Neural progenitor cell (in vitro differentiated cells): ENCODE measurements around the gene NDUFA11. TPM values are rescaled to one million over a fixed set of nuclear protein-coding genes. Genes with fewer than 3 reads are reported as not detected.

Experiments used
- DNase-seq: peaks from one replicate; pipeline ENCODE4 v3.0.0-alpha.2; 2016; ENCODE audit warnings: low spot score
- H2AFZ ChIP-seq: fragments of 200-600 bp; sonication (generic); replicated peaks from 2 replicates; pipeline ENCODE4 v1.6.1; 2016; ENCODE audit warnings: antibody characterized with exemption
- H3F3A ChIP-seq: fragments of 200-600 bp; sonication (generic); 2 replicates; pipeline ENCODE4 v1.6.1; 2016; ENCODE audit warnings: antibody characterized with exemption, low read depth
- H3K27ac ChIP-seq: fragments of 200-600 bp; sonication (generic); 2 replicates; pipeline ENCODE4 v1.5.1; 2016; ENCODE audit warnings: mild to moderate bottlenecking
- H3K27me3 ChIP-seq: fragments of 200-600 bp; sonication (generic); 2 replicates; pipeline ENCODE4 v1.6.1; 2016; ENCODE audit warnings: mild to moderate bottlenecking, moderate library complexity
- H3K36me3 ChIP-seq: fragments of 200-600 bp; sonication (generic); 2 replicates; pipeline ENCODE4 v1.5.1; 2016
- H3K4me1 ChIP-seq: fragments of 200-600 bp; sonication (generic); 2 replicates; pipeline ENCODE4 v1.6.1; 2016; ENCODE audit warnings: mixed run types
- H3K4me2 ChIP-seq: fragments of 200-600 bp; sonication (generic); 2 replicates; pipeline ENCODE4 v1.6.1; 2016
- H3K4me3 ChIP-seq: fragments of 200-600 bp; sonication (generic); 2 replicates; pipeline ENCODE4 v1.5.1; 2016
- H3K79me2 ChIP-seq: fragments of 200-600 bp; sonication (generic); 2 replicates; pipeline ENCODE4 v1.6.1; 2016; ENCODE audit warnings: low read depth
- H3K9ac ChIP-seq: fragments of 200-600 bp; sonication (generic); 2 replicates; pipeline ENCODE4 v1.6.1; 2016
- H3K9me3 ChIP-seq: fragments of 200-600 bp; sonication (generic); 2 replicates; pipeline ENCODE4 v1.5.1; 2016; ENCODE audit warnings: low read depth
- H4K20me1 ChIP-seq: fragments of 200-600 bp; sonication (generic); 2 replicates; pipeline ENCODE4 v1.6.1; 2016; ENCODE audit warnings: low read depth
- H3K27ac Mint-ChIP-seq: 3 replicates; pipeline ENCODE4 v1.8.0; 2021; ENCODE audit warnings: mixed read lengths
- H3K27me3 Mint-ChIP-seq: 2 replicates; pipeline ENCODE4 v1.8.0; 2022; ENCODE audit warnings: low read depth, mild to moderate bottlenecking, inconsistent platforms, moderate library complexity, mixed read lengths; ENCODE audit not compliant: insufficient read depth
- H3K36me3 Mint-ChIP-seq: 3 replicates; pipeline ENCODE4 v1.8.0; 2021; ENCODE audit warnings: mixed read lengths
- H3K4me1 Mint-ChIP-seq: 3 replicates; pipeline ENCODE4 v1.8.0; 2021; ENCODE audit warnings: mixed read lengths
- H3K4me3 Mint-ChIP-seq: 3 replicates; pipeline ENCODE4 v1.8.0; 2021; ENCODE audit warnings: mild to moderate bottlenecking, moderate library complexity, mixed read lengths
- H3K9me3 Mint-ChIP-seq: 3 replicates; pipeline ENCODE4 v1.8.0; 2020; ENCODE audit warnings: mixed read lengths
- EZH2 ChIP-seq: fragments of 200-600 bp; sonication (generic); IDR thresholded peaks from 2 replicates; pipeline ENCODE4 v1.6.1; 2017; ENCODE audit warnings: antibody characterized with exemption, mild to moderate bottlenecking, moderate library complexity
- EZH2phosphoT487 ChIP-seq: fragments of 200-600 bp; sonication (generic); IDR thresholded peaks from 2 replicates; pipeline ENCODE4 v1.6.1; 2017; ENCODE audit warnings: antibody characterized with exemption
- total RNA-seq: library from RNA; depleted of rRNA; stranded (reverse); fragments of >200 nt; gene quantifications from 2 replicates; pipeline ENCODE4 v1.2.3, GENCODE V29; 2015; ENCODE audit warnings: low replicate concordance
- TF ChIP-seq, protein P1 (sequence below): fragments of 200-600 bp; sonication (generic); IDR thresholded peaks from 2 replicates; pipeline ENCODE4 v1.5.1; 2017; ENCODE audit warnings: antibody characterized with exemption, mild to moderate bottlenecking

NDUFA11 gene
- total RNA-seq, 1 donor from 2014 or later = 102 TPM

DNA sequence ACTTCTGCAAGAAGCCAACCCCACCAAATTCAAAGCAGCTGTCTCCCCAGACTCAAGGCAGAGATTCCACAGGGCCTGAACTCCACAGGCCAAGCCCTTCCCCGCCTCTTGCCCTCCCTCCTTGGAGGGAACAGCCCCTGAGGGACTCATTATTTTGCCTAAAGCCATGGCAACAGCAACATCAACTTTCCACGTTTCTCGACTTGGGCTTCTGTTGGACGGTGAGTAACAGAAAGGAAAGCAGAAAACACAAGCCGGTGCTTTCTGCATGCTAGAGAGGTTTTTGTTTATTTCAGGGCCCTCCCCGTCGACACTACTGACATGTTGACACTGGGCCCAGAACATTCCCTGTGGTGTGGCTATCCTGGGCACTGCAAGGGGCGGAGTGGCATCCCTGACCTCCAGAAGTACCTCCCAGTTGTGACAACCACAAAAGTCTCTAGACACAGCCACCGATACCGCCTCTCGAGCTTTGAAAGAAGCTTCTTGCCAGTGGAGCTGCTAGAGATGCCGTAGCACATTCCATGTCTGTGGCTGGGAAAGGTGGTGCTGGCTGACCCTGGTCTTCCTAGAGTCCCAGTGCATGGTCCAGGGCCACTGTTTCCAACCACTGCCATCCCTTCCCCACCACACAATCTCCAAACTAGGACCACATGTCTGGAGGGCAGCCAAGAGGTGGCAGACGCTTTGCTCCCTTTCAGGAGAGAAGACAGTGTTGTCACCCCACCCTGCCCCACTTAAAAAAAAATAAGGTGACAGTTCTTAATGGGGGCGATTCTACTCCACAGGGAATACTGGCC, 23.3 kb upstream of the NDUFA11 start:
- H3K27ac ChIP-seq = no peak overlapping the region
- H2AFZ ChIP-seq = no peak overlapping the region
- Mint-ChIP-seq H3K9me3 (no peaks in the 10 kb centered on the region), H3K4me3 (no peak overlapping the region), H3K27me3 (peaks cover 7% of the 10 kb centered on the region), H3K36me3 (peaks cover 28% of the 10 kb centered on the region), H3K27ac (no peak overlapping the region), H3K4me1 (peaks cover 13% of the 10 kb centered on the region)
- no peaks in the 10 kb centered on the region for H3F3A ChIP-seq
- no peak overlapping the region for H3K9ac ChIP-seq
- TF ChIP-seq, protein P1, sequence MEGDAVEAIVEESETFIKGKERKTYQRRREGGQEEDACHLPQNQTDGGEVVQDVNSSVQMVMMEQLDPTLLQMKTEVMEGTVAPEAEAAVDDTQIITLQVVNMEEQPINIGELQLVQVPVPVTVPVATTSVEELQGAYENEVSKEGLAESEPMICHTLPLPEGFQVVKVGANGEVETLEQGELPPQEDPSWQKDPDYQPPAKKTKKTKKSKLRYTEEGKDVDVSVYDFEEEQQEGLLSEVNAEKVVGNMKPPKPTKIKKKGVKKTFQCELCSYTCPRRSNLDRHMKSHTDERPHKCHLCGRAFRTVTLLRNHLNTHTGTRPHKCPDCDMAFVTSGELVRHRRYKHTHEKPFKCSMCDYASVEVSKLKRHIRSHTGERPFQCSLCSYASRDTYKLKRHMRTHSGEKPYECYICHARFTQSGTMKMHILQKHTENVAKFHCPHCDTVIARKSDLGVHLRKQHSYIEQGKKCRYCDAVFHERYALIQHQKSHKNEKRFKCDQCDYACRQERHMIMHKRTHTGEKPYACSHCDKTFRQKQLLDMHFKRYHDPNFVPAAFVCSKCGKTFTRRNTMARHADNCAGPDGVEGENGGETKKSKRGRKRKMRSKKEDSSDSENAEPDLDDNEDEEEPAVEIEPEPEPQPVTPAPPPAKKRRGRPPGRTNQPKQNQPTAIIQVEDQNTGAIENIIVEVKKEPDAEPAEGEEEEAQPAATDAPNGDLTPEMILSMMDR = no peak
- no peak for TF ChIP-seq EZH2phosphoT487
- no peak for TF ChIP-seq EZH2
- H3K4me1 ChIP-seq = no peaks in the 10 kb centered on the region
- H3K79me2 ChIP-seq = no peaks in the 10 kb centered on the region
- H3K4me3 ChIP-seq = no peak overlapping the region
- no peaks in the 10 kb centered on the region for H3K36me3 ChIP-seq
- no peak overlapping the region for H3K4me2 ChIP-seq
- no peaks in the 10 kb centered on the region for H3K9me3 ChIP-seq
- H4K20me1 ChIP-seq = peaks cover 20% of the 10 kb centered on the region
- no peak for DNase-seq
- no peaks in the 10 kb centered on the region for H3K27me3 ChIP-seq

DNA sequence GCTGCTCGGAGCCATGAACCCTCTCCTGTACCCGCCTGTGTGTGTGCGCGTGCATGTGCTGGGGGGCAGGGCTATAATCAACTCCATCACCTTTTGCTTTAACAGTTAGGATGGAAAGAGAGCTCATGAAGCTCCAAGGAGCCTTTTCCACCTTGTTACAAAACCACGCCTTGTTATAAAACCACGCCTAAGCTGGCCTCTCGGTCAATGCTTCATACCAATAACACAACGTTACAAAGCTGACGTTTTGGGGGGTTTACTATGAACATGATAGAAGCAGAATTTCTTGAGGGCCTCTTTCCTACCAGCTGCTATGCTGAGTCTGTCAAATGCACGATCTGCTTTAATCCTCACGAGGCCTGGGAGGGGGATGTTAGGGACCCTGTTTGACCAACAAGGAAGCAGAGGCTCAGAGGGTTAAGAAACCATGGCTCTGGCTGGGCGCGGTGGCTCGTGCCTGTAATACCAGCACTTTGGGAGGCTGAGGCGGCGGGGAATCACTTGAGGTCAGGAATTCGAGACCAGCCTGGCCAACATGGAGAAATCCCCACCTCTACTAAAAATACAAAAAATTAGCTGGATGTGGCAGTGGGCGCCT, 22.3 kb upstream of the NDUFA11 start:
- no peaks in the 10 kb centered on the region for H3K36me3 ChIP-seq
- no peaks in the 10 kb centered on the region for H3K27me3 ChIP-seq
- H3F3A ChIP-seq = no peaks in the 10 kb centered on the region
- no peaks in the 10 kb centered on the region for H3K4me1 ChIP-seq
- H3K4me2 ChIP-seq = no peak overlapping the region
- DNase-seq = no peak
- Mint-ChIP-seq H3K27me3 (peaks cover 3% of the 10 kb centered on the region), H3K9me3 (no peaks in the 10 kb centered on the region), H3K27ac (no peak overlapping the region), H3K4me1 (peaks cover 13% of the 10 kb centered on the region), H3K36me3 (peaks cover 30% of the 10 kb centered on the region), H3K4me3 (no peak overlapping the region)
- no peak for TF ChIP-seq EZH2
- TF ChIP-seq, protein P1 = no peak
- no peak for TF ChIP-seq EZH2phosphoT487
- no peak overlapping the region for H3K4me3 ChIP-seq
- peaks cover 18% of the 10 kb centered on the region for H4K20me1 ChIP-seq
- H3K79me2 ChIP-seq = no peaks in the 10 kb centered on the region
- no peak overlapping the region for H3K9ac ChIP-seq
- no peak overlapping the region for H2AFZ ChIP-seq
- H3K9me3 ChIP-seq = no peaks in the 10 kb centered on the region
- no peak overlapping the region for H3K27ac ChIP-seq

DNA sequence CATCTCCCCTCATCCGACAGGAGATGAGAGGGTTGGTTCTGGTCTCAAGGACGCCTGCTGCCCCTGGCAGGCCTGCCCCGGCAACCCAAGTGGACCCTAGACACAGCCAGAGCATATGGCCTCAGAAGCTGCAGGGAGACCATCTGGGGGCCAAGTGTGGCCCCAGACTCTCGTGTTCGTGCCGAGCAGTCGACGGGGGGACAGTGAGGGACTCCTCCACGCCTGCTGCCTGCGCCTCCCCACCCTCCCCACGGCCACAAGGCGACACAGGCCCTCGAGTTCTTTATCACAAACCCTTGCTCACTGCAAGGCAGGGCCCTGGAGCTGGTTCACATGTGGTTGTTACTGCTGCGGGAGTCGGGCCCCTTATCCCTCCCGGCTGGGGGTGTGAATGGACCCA, 19.8 kb upstream of the NDUFA11 start:
- Mint-ChIP-seq H3K9me3 (no peaks in the 10 kb centered on the region), H3K4me1 (peaks cover 3% of the 10 kb centered on the region), H3K27me3 (peaks cover 2% of the 10 kb centered on the region), H3K36me3 (peaks cover 22% of the 10 kb centered on the region), H3K27ac (no peak overlapping the region), H3K4me3 (no peak overlapping the region)
- Histone ChIP-seq H3K79me2 (no peaks in the 10 kb centered on the region), H3K4me2 (no peak overlapping the region), H2AFZ (no peak overlapping the region), H3K9me3 (no peaks in the 10 kb centered on the region), H3K27me3 (no peaks in the 10 kb centered on the region), H4K20me1 (no peaks in the 10 kb centered on the region), H3K36me3 (no peaks in the 10 kb centered on the region), H3F3A (no peaks in the 10 kb centered on the region), H3K9ac (no peak overlapping the region), H3K4me3 (no peak overlapping the region), H3K27ac (no peak overlapping the region), H3K4me1 (no peaks in the 10 kb centered on the region)
- TF ChIP-seq EZH2 (no peak), EZH2phosphoT487 (no peak)
- TF ChIP-seq, protein P1 = no peak
- DNase-seq = no peak
